ENCODE results near the gene MRPL51.

DNA sequence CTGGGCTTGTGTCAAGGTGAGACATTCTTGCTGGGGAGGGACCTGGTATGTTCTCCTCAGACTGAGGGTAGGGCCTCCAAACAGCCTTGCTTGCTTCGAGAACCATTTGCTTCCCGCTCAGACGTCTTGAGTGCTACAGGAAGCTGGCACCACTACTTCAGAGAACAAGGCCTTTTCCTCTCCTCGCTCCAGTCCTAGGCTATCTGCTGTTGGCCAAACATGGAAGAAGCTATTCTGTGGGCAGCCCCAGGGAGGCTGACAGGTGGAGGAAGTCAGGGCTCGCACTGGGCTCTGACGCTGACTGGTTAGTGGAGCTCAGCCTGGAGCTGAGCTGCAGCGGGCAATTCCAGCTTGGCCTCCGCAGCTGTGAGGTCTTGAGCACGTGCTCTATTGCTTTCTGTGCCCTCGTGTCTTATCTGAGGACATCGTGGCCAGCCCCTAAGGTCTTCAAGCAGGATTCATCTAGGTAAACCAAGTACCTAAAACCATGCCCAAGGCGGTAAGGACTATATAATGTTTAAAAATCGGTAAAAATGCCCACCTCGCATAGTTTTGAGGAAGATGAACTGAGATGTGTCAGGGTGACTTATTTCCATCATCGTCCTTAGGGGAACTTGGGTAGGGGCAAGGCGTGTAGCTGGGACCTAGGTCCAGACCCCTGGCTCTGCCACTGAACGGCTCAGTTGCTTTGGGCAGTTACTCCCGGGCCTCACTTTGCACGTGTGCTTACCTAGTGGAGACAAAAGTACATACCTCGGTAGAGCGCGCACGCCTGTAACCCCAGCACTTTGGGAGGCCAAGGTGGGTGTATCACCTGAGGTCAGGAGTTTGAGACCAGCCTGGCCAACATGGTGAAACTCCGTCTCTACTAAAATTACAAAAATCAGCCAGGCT lies 45.6 kb upstream of the MRPL51 start:
- no peak for TF ChIP-seq SRF (IDR thresholded peaks at IDR 0.05; ENCODE audit: low read depth, low read length)
- no peak for TF ChIP-seq GTF2F1 (IDR thresholded peaks at IDR 0.05; ENCODE audit: borderline replicate concordance, low read depth, low read length)
- no peak for TF ChIP-seq SUZ12 (IDR thresholded peaks at IDR 0.05; ENCODE audit: low read length)
- TF ChIP-seq, protein P1, sequence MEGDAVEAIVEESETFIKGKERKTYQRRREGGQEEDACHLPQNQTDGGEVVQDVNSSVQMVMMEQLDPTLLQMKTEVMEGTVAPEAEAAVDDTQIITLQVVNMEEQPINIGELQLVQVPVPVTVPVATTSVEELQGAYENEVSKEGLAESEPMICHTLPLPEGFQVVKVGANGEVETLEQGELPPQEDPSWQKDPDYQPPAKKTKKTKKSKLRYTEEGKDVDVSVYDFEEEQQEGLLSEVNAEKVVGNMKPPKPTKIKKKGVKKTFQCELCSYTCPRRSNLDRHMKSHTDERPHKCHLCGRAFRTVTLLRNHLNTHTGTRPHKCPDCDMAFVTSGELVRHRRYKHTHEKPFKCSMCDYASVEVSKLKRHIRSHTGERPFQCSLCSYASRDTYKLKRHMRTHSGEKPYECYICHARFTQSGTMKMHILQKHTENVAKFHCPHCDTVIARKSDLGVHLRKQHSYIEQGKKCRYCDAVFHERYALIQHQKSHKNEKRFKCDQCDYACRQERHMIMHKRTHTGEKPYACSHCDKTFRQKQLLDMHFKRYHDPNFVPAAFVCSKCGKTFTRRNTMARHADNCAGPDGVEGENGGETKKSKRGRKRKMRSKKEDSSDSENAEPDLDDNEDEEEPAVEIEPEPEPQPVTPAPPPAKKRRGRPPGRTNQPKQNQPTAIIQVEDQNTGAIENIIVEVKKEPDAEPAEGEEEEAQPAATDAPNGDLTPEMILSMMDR (IDR thresholded peaks at IDR 0.05; ENCODE audit: control extremely low read depth in 1 of 3, insufficient read depth in 1 of 3, low read depth in 1 of 3, low read length in 3 of 3): no peak
- TF ChIP-seq CBX8 (IDR thresholded peaks at IDR 0.05; ENCODE audit: borderline replicate concordance, low read depth, low read length): no peak

Measured in H1 (cell line).